IMR-90 (cell line): ENCODE data around the gene CYSTM1.

Experiments used
- CEBPB ChIP-seq: IDR thresholded peaks from 2 replicates; pipeline ENCODE4 v1.6.1; 2012; ENCODE audit warnings: low read depth, low read length, improper control_type of control experiment
- CHD1 ChIP-seq: IDR thresholded peaks from 2 replicates; pipeline ENCODE4 v1.6.1; 2012; ENCODE audit warnings: low read depth, low read length, improper control_type of control experiment
- ELK1 ChIP-seq: fragments of 150-350 bp; IDR thresholded peaks from 2 replicates; pipeline ENCODE4 v1.6.1; 2016; ENCODE audit warnings: low read depth, mild to moderate bottlenecking, low read length, moderate library complexity, borderline replicate concordance
- MAZ ChIP-seq: IDR thresholded peaks from 2 replicates; pipeline ENCODE4 v1.6.1; 2012; ENCODE audit warnings: low read depth, mild to moderate bottlenecking, low read length, improper control_type of control experiment, moderate library complexity, borderline replicate concordance
- POLR2A ChIP-seq: IDR thresholded peaks from 2 replicates; pipeline ENCODE4 v1.6.1; 2012; ENCODE audit warnings: mild to moderate bottlenecking, low read depth, low read length
- RAD21 ChIP-seq: IDR thresholded peaks from 2 replicates; pipeline ENCODE4 v1.6.1; 2012; ENCODE audit warnings: low read length, improper control_type of control experiment
- RCOR1 ChIP-seq: IDR thresholded peaks from 2 replicates; pipeline ENCODE4 v1.6.1; 2012; ENCODE audit warnings: mild to moderate bottlenecking, low read length, improper control_type of control experiment; ENCODE audit not compliant: insufficient replicate concordance
- RFX5 ChIP-seq: IDR thresholded peaks from 2 replicates; pipeline ENCODE4 v1.8.0; 2012; ENCODE audit warnings: low read depth, mild to moderate bottlenecking, low read length, moderate library complexity
- USF2 ChIP-seq: fragments of 150-350 bp; IDR thresholded peaks from 2 replicates; pipeline ENCODE4 v1.6.1; 2017; ENCODE audit warnings: mild to moderate bottlenecking, antibody characterized with exemption, low read length, low read depth
- TF ChIP-seq, protein P1 (sequence below): conservative IDR thresholded peaks from 2 replicates; pipeline ENCODE4 v1.5.1; 2012; ENCODE audit warnings: mild to moderate bottlenecking, low read depth, low read length, improper control_type of control experiment

GRCh38 chr5:140258873-140259272 is 83.9 kb downstream of the CYSTM1 start:
- TF ChIP-seq, protein P1, sequence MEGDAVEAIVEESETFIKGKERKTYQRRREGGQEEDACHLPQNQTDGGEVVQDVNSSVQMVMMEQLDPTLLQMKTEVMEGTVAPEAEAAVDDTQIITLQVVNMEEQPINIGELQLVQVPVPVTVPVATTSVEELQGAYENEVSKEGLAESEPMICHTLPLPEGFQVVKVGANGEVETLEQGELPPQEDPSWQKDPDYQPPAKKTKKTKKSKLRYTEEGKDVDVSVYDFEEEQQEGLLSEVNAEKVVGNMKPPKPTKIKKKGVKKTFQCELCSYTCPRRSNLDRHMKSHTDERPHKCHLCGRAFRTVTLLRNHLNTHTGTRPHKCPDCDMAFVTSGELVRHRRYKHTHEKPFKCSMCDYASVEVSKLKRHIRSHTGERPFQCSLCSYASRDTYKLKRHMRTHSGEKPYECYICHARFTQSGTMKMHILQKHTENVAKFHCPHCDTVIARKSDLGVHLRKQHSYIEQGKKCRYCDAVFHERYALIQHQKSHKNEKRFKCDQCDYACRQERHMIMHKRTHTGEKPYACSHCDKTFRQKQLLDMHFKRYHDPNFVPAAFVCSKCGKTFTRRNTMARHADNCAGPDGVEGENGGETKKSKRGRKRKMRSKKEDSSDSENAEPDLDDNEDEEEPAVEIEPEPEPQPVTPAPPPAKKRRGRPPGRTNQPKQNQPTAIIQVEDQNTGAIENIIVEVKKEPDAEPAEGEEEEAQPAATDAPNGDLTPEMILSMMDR: no peak
- TF ChIP-seq POLR2A: no peak
- no peak for TF ChIP-seq CEBPB
- no peak for TF ChIP-seq ELK1
- no peak for TF ChIP-seq MAZ
- no peak for TF ChIP-seq RCOR1
- no peak for TF ChIP-seq CHD1
- TF ChIP-seq RAD21: no peak
- TF ChIP-seq USF2: no peak
- no peak for TF ChIP-seq RFX5
